K562 (cell line): Measurements from ENCODE around the gene APLP1. TPM values are rescaled to one million over a fixed set of nuclear protein-coding genes. Genes with fewer than 3 reads are reported as not detected.
A peak's percentile ranks its signal among the peaks of the same experiment; 100 is the strongest.

Experiments used
- ATAC-seq: fragments of 200-7000 bp; cut with Tn5 transposase; 3 replicates; pipeline ENCODE4 v1.9.1; 2020; ENCODE audit warnings: moderate library complexity
- BruUV-seq: library from RNA; stranded (reverse); fragments of 400-500 nt; replicated peaks from 2 replicates; lab custom pipeline; 2021; lab: Mats Ljungman, UMichigan
- CTCF ChIA-PET: fragments of 300-600 bp; formaldehyde crosslinking; extraction: SDS; loops from one replicate; lab custom pipeline; 2021; ENCODE audit warnings: low intra/inter-chr PET ratio; lab: Yijun Ruan, JAX
- POLR2A ChIA-PET: fragments of 300-600, 350-650 bp; sonication (Branson Sonifier 250); formaldehyde crosslinking; extraction: SDS; loops from one replicate; lab custom pipeline; 2021; ENCODE audit warnings: antibody characterized with exemption, inconsistent platforms; lab: Yijun Ruan, JAX
- DNase-seq, 4 experiments: peaks; one replicate each; pipeline versions ENCODE4 v3.0.0 to v3.0.0-alpha.2; 2011 to 2018; ENCODE audit warnings: low spot score in 3 of 4, mixed read lengths in 3 of 4; ENCODE audit errors: extremely low read depth in 1 of 4
- FAIRE-seq: peaks from 2 replicates; lab custom pipeline; 2011; peaks lifted over from hg19 to GRCh38; lab: Jason Lieb, UNC
- H2AFZ ChIP-seq: 2 replicates; pipeline ENCODE4 v1.6.0; 2011; ENCODE audit warnings: low read depth, low read length, control low read depth, inconsistent platforms
- H3K27ac ChIP-seq: fragments of 200-600 bp; 3 replicates; pipeline ENCODE4 v1.8.0; 2011; ENCODE audit warnings: low read depth, mild to moderate bottlenecking, control low read depth, inconsistent platforms, low read length, moderate library complexity, mixed read lengths; ENCODE audit errors: extremely low read depth
- H3K27me3 ChIP-seq, 2 experiments: fragments of 300-600 bp in 1 of 2; 2 replicates in 1 of 2; 3 replicates in 1 of 2; pipeline versions ENCODE4 v1.6.0 to v1.8.0; 2011; ENCODE audit warnings: inconsistent platforms in 2 of 2, low read length in 2 of 2, mild to moderate bottlenecking in 1 of 2, mixed read lengths in 1 of 2, moderate library complexity in 1 of 2; ENCODE audit not compliant: control insufficient read depth in 2 of 2, insufficient read depth in 2 of 2
- H3K36me3 ChIP-seq: fragments of 300-600 bp; 3 replicates; pipeline ENCODE4 v1.8.0; 2011; ENCODE audit warnings: mild to moderate bottlenecking, low read length, inconsistent platforms; ENCODE audit not compliant: control insufficient read depth, insufficient read depth
- H3K4me1 ChIP-seq, 2 experiments: fragments of 200-600 bp in 1 of 2; replicated peaks in 1 of 2; 2 replicates in 1 of 2; 3 replicates in 1 of 2; pipeline versions ENCODE4 v1.5.1 to v1.8.0; 2011; ENCODE audit warnings: inconsistent platforms in 2 of 2, low read length in 2 of 2, mild to moderate bottlenecking in 1 of 2, mixed read lengths in 1 of 2, moderate library complexity in 1 of 2; ENCODE audit not compliant: control insufficient read depth in 2 of 2, insufficient read depth in 2 of 2
- H3K4me2 ChIP-seq: 2 replicates; pipeline ENCODE4 v1.6.1; 2011; ENCODE audit warnings: low read length, control low read depth, inconsistent platforms, mixed read lengths; ENCODE audit not compliant: insufficient read depth
- H3K4me3 ChIP-seq: fragments of 200-600 bp; sonication (generic), shearing (Covaris generic); 2 replicates; pipeline ENCODE4 v1.5.1; 2016; ENCODE audit warnings: control low read depth, inconsistent platforms
- H3K79me2 ChIP-seq: fragments of 200-600 bp; 3 replicates; pipeline ENCODE4 v1.8.0; 2011; ENCODE audit warnings: low read length, inconsistent platforms; ENCODE audit not compliant: control insufficient read depth, insufficient read depth
- H3K9ac ChIP-seq, 2 experiments: 2 replicates each; pipeline versions ENCODE4 v1.6.0 to v1.6.1; 2011; ENCODE audit warnings: low read depth in 2 of 2, low read length in 2 of 2, control low read depth in 1 of 2, inconsistent platforms in 1 of 2, mild to moderate bottlenecking in 1 of 2, mixed read lengths in 1 of 2; ENCODE audit not compliant: insufficient read depth in 1 of 2
- H3K9me1 ChIP-seq: one replicate; pipeline ENCODE4 v1.6.0; 2011; ENCODE audit warnings: inconsistent platforms, mild to moderate bottlenecking, low read length, moderate library complexity; ENCODE audit not compliant: control insufficient read depth, insufficient read depth
- H3K9me3 ChIP-seq: replicated peaks from 2 replicates; pipeline ENCODE4 v1.5.1; 2011; ENCODE audit warnings: low read depth, low read length, inconsistent platforms; ENCODE audit not compliant: control insufficient read depth, insufficient read depth
- H4K20me1 ChIP-seq: replicated peaks from 2 replicates; pipeline ENCODE4 v1.6.1; 2011; ENCODE audit warnings: low read length, inconsistent platforms, mixed read lengths; ENCODE audit not compliant: control insufficient read depth, insufficient read depth
- NFIC ChIP-seq: fragments of 450-650 bp; IDR thresholded peaks from 2 replicates; pipeline ENCODE4 v1.6.1; 2017; ENCODE audit warnings: mild to moderate bottlenecking, inconsistent platforms
- THRAP3 ChIP-seq: fragments of 450-650 bp; IDR thresholded peaks from 2 replicates; pipeline ENCODE4 v1.6.1; 2016; ENCODE audit warnings: mild to moderate bottlenecking, inconsistent platforms, borderline replicate concordance
- WGBS: fragments of 100-300 bp; shearing (Covaris generic); methylation state at CpG from one replicate; pipeline ENCODE4 v1.1.6; 2016; ENCODE audit warnings: low coverage, mixed read lengths; ENCODE audit not compliant: insufficient coverage; ENCODE audit errors: missing lambda C conversion rate; 5-methylcytosine and 5-hydroxymethylcytosine counted together
- in situ Hi-C: fragments of 300-500 bp; cut with MboI; formaldehyde crosslinking; loops from 4 replicates; pipeline ENCODE4 v1.15.0; 2018; ENCODE audit warnings: inconsistent platforms, mixed read lengths
- intact Hi-C: fragments of 100-400 bp; cut with micrococcal nuclease; formaldehyde crosslinking; loops from 2 replicates; pipeline ENCODE4 v1.14.2; 2022
- polyA plus RNA-seq, 8 experiments: library from polyadenylated mRNA; depleted of rRNA in 4 of 8; stranded (reverse) in 5 of 8; unstranded in 3 of 8; fragments of >200 nt; fragmentation: Nextera tagmentation in 2 of 8; fragmentation: Illumina TruSeq in 1 of 8; extraction: Ambion mirVana in 2 of 8; extraction: Trizol in 1 of 8; gene quantifications; 2 replicates each; pipeline versions ENCODE4 v1.2.1 to v1.2.3, GENCODE V29; 2011 to 2014; ENCODE audit warnings: inconsistent platforms in 1 of 8, missing spikeins in 1 of 8
- total RNA-seq, 7 experiments: library from RNA; depleted of rRNA in 6 of 7; stranded (reverse); fragments of >200 nt in 6 of 7; fragmentation: Illumina TruSeq in 2 of 7; extraction: Trizol in 2 of 7; gene quantifications; 2 replicates each; pipeline versions ENCODE4 v1.2.1 to v1.2.3, GENCODE V29; 2011 to 2021; ENCODE audit warnings: low replicate concordance in 1 of 7
- TF ChIP-seq, protein P1 (sequence below), 3 experiments: IDR thresholded peaks in 2 of 3; conservative IDR thresholded peaks in 1 of 3; 2 replicates each; pipeline ENCODE4 v1.5.1; 2011 to 2012; ENCODE audit warnings: low read length in 3 of 3, mild to moderate bottlenecking in 3 of 3, control low read depth in 2 of 3, improper control_type of control experiment in 1 of 3, inconsistent platforms in 1 of 3, low read depth in 1 of 3, mixed read lengths in 1 of 3, moderate library complexity in 1 of 3; ENCODE audit not compliant: insufficient read depth in 2 of 3

The APLP1 gene
- total and polyA plus RNA-seq, 9 of the 15 experiments (the other 6 are each of a cell fraction or from before 2014, with no cell fraction given) = 0.69 to 9.9 (median 4.7) TPM

DNA sequence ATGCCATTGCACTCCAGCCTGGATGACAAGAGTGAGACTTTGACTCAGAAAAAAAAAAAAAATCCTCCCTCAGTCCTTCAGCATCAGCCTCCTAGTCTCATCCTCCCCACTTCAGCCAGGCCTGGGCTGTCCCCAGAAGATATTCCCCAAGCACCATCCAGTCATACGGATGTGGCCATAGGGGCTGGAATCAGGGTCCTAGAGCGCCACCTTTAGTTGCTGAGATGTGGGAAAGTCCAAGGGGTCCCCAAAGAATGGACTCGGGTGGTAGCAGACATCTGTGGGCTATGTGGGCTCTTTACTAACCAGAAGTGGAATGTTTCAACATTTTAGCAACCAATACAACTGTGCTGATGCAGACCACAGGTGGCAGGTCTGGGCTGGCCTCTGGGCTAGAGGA, 42.8 kb downstream of the APLP1 start (continued):
- TF ChIP-seq, protein P1, sequence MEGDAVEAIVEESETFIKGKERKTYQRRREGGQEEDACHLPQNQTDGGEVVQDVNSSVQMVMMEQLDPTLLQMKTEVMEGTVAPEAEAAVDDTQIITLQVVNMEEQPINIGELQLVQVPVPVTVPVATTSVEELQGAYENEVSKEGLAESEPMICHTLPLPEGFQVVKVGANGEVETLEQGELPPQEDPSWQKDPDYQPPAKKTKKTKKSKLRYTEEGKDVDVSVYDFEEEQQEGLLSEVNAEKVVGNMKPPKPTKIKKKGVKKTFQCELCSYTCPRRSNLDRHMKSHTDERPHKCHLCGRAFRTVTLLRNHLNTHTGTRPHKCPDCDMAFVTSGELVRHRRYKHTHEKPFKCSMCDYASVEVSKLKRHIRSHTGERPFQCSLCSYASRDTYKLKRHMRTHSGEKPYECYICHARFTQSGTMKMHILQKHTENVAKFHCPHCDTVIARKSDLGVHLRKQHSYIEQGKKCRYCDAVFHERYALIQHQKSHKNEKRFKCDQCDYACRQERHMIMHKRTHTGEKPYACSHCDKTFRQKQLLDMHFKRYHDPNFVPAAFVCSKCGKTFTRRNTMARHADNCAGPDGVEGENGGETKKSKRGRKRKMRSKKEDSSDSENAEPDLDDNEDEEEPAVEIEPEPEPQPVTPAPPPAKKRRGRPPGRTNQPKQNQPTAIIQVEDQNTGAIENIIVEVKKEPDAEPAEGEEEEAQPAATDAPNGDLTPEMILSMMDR (IDR thresholded peaks at IDR 0.05 in 2 of 3, conservative IDR thresholded peaks at IDR 0.05 in 1 of 3; ENCODE audit: insufficient read depth in 2 of 3, low read depth in 1 of 3, low read length in 3 of 3) = peak; percentile 42 to 63 (median 47); a peak in 5 of 6 replicates

DNA sequence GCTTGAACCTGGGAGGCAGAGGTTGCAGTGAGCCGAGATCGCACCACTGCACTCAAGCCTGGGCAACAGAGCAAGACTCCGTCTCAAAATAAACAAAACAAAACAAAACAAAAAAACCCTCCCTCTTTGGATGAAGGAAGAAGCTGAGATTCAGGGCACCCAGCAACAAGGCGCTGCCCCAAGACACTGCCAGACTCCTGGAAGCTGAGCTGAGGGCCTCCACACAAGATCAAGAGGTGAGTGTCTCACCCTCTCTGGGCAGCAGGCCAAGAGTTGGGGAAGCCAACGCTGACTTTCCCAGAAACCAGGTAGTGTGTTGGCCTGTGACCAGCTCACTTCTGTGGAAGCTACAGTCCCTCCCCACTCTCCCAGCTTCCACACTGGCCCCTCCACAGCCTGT, 43.4 kb downstream of the APLP1 start:
- in situ Hi-C loops (no loop called here), intact Hi-C loops (no loop called here)
- ATAC-seq = peak; percentile 17; the same call in 1 of the 3 replicates
- Histone ChIP-seq H3K4me1 (peaks cover 30% of the 10 kb centered on the region in 2 experiments), H3K27ac (no peak overlapping the region), H3K9me1 (no peaks in the 10 kb centered on the region), H2AFZ (no peak overlapping the region), H3K27me3 (peaks cover 3 to 5% of the 10 kb centered on the region in 2 experiments; a peak in 4 of 5 replicates), H3K4me2 (no peak overlapping the region), H3K9ac (peak overlapping the region in 1 of 2 experiments; percentile 79; a peak in 1 of 4 replicates), H3K4me3 (no peak overlapping the region), H3K9me3 (no peaks in the 10 kb centered on the region), H3K36me3 (no peaks in the 10 kb centered on the region), H3K79me2 (no peaks in the 10 kb centered on the region), H4K20me1 (no peaks in the 10 kb centered on the region)
- FAIRE-seq = no peak
- POLR2A ChIA-PET = interaction anchor here (0.6 to 1.5 kb wide), 3 partner anchors 21 to 303 kb away, joined by 3 to 6 read pairs (median 4); partner anchors contain the start of gene ZNF146
- CTCF ChIA-PET = interaction anchor here (1.5 kb wide), 1 partner anchor 30 kb away, joined by 5 read pairs; no protein-coding TSS in a partner anchor
- peak; percentile 82 for TF ChIP-seq NFIC
- no peak for TF ChIP-seq THRAP3
- peak in 2 of 4 experiments; percentile 34 to 65 for DNase-seq
- BruUV-seq = no TSS peak
- WGBS = 17% methylated on average over 5 of the region's 5 CpGs
